ENCODE data around the gene ING5. TPM values are rescaled to one million over a fixed set of nuclear protein-coding genes. Genes with fewer than 3 reads are reported as not detected.

Gene ING5
- total RNA-seq, 1 donor from 2014 or later: 48.8 TPM

GRCh38 chr2:241752689-241753276 lies 50.9 kb downstream of the ING5 start:
- Mint-ChIP-seq H3K4me3 (no peak overlapping the region), H3K27me3 (no peaks in the 10 kb centered on the region), H3K4me1 (ENCODE audit: unreplicated experiment) (no peaks in the 10 kb centered on the region), H3K9me3 (no peaks in the 10 kb centered on the region), H3K36me3 (peaks cover 3% of the 10 kb centered on the region), H3K27ac (no peak overlapping the region)
- no peak for DNase-seq (ENCODE audit: extremely low spot score, unreplicated experiment)
- no peak for TF ChIP-seq CTCF (conservative IDR thresholded peaks at IDR 0.05)

GRCh38 chr2:241753493-241753892 lies 51.7 kb downstream of the ING5 start:
- Mint-ChIP-seq H3K27ac (no peak overlapping the region), H3K9me3 (no peaks in the 10 kb centered on the region), H3K36me3 (peaks cover 3% of the 10 kb centered on the region), H3K4me1 (ENCODE audit: unreplicated experiment) (no peaks in the 10 kb centered on the region), H3K27me3 (no peaks in the 10 kb centered on the region), H3K4me3 (no peak overlapping the region)
- TF ChIP-seq CTCF (conservative IDR thresholded peaks at IDR 0.05): no peak
- no peak for DNase-seq (ENCODE audit: extremely low spot score, unreplicated experiment)

GRCh38 chr2:241754042-241754441 lies 52.2 kb downstream of the ING5 start:
- H3K9me3 Mint-ChIP-seq: no peaks in the 10 kb centered on the region
- no peak for DNase-seq (ENCODE audit: extremely low spot score, unreplicated experiment)

GRCh38 chr2:241755166-241755565 lies 53.3 kb downstream of the ING5 start:
- no peak overlapping the region for H3K27ac Mint-ChIP-seq
- no peaks in the 10 kb centered on the region for H3K27me3 Mint-ChIP-seq
- peaks cover 11% of the 10 kb centered on the region for H3K4me1 Mint-ChIP-seq (ENCODE audit: unreplicated experiment)
- DNase-seq (ENCODE audit: extremely low spot score, unreplicated experiment): no peak
- TF ChIP-seq CTCF (conservative IDR thresholded peaks at IDR 0.05): no peak
- no peaks in the 10 kb centered on the region for H3K9me3 Mint-ChIP-seq
- H3K4me3 Mint-ChIP-seq: no peak overlapping the region
- H3K36me3 Mint-ChIP-seq: peaks cover 7% of the 10 kb centered on the region

More at GRCh38 chr2:241754042-241754441, 52.2 kb downstream of the ING5 start:
- no peak overlapping the region for H3K27ac Mint-ChIP-seq
- TF ChIP-seq CTCF (conservative IDR thresholded peaks at IDR 0.05): no peak
- peaks cover 3% of the 10 kb centered on the region for H3K36me3 Mint-ChIP-seq
- peaks cover 3% of the 10 kb centered on the region for H3K4me1 Mint-ChIP-seq (ENCODE audit: unreplicated experiment)
- H3K27me3 Mint-ChIP-seq: no peaks in the 10 kb centered on the region
- H3K4me3 Mint-ChIP-seq: no peak overlapping the region

GRCh38 chr2:241755777-241756176 lies 53.9 kb downstream of the ING5 start:
- no peak for TF ChIP-seq CTCF (conservative IDR thresholded peaks at IDR 0.05)
- Mint-ChIP-seq H3K36me3 (peaks cover 9% of the 10 kb centered on the region), H3K27ac (no peak overlapping the region), H3K27me3 (no peaks in the 10 kb centered on the region), H3K4me1 (ENCODE audit: unreplicated experiment) (peaks cover 11% of the 10 kb centered on the region), H3K4me3 (no peak overlapping the region), H3K9me3 (no peaks in the 10 kb centered on the region)
- DNase-seq (ENCODE audit: extremely low spot score, unreplicated experiment): no peak

Data from type B pancreatic cell (in vitro differentiated cells).